Measurements from ENCODE around the gene AKT2.

DNA sequence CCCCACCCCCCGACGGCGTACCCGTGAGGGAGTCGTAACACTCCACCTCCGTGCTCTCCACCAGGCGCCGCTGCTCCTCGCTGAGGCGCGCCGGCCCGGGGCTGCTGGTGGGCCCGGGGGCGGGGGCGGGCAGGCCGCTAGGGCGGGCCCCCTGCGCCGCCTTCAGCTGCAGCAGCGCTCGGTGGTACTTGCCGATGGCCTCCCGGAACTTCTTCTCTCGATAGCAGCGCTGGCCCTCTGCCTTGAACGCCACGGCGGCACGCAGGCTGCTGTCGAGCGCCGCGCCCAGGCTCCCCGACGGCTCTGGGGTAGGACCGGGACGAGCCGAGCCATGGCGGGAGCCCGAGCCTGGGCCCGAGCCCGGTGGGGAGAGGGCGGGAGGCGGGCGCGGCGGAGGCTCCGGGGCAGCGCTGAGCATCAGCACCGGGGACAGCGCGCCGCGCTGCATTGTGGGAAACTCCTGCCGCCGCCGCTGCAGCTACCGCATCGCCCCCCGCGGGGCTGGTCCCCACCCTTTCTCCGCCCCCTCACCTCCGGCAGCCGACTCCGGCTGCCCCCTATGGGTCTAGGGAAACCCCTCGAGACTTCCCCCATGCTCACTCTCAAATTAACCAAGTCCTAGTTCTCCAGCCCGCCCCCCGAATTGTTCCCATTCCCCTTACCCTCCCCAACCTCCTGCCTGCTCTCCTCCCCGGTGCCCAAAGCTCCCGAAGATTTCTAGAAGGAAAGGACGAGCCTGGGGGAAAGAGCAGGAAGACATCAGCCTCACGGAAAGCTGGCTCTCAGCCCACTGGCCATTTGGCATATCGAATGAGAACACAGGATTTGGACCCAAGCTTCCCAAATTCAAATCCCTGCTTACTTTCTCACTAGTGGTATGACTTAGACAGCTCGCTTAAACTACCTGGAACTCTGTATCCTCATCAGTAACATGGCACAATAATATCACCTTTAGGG lies 66.9 kb downstream of the AKT2 start, which contains the start of gene TTC9B:
- no peak for TF ChIP-seq SPI1 (IDR thresholded peaks at IDR 0.05; ENCODE audit: low read depth, low read length)
- TF ChIP-seq POLR2AphosphoS5 (IDR thresholded peaks at IDR 0.05; ENCODE audit: low read depth, low read length), result no peak
